ENCODE data around the gene TAAR2. TPM values are rescaled to one million over a fixed set of nuclear protein-coding genes. Genes with fewer than 3 reads are reported as not detected.

Gene TAAR2
- total RNA-seq, 2 donors from 2014 or later = not detected

GRCh38 chr6:132664309-132665034 is 40.4 kb upstream of the TAAR2 start:
- no peaks in the 10 kb centered on the region for H3K27me3 ChIP-seq
- H3K36me3 ChIP-seq = no peaks in the 10 kb centered on the region
- H3K4me1 ChIP-seq = no peaks in the 10 kb centered on the region
- no peak overlapping the region for H3K27ac ChIP-seq
- no peaks in the 10 kb centered on the region for H3K9me3 ChIP-seq
- DNase-seq (ENCODE audit: low spot score) = no peak
- H3K4me3 ChIP-seq = no peak overlapping the region
- no peak for TF ChIP-seq CTCF (IDR thresholded peaks at IDR 0.05)

GRCh38 chr6:132663661-132664060 is 39.6 kb upstream of the TAAR2 start:
- Histone ChIP-seq H3K4me3 (no peak overlapping the region), H3K27ac (no peak overlapping the region), H3K9me3 (no peaks in the 10 kb centered on the region), H3K4me1 (no peaks in the 10 kb centered on the region), H3K27me3 (no peaks in the 10 kb centered on the region), H3K36me3 (no peaks in the 10 kb centered on the region)
- no peak for DNase-seq (ENCODE audit: low spot score)
- no peak for TF ChIP-seq CTCF (IDR thresholded peaks at IDR 0.05)

- no peaks in the 10 kb centered on the region for H3K4me1 ChIP-seq
- H3K36me3 ChIP-seq = no peaks in the 10 kb centered on the region
- H3K27me3 ChIP-seq = no peaks in the 10 kb centered on the region
- H3K4me3 ChIP-seq = no peak overlapping the region
- H3K9me3 ChIP-seq = no peaks in the 10 kb centered on the region
- no peak overlapping the region for H3K27ac ChIP-seq
- no peak for TF ChIP-seq CTCF (IDR thresholded peaks at IDR 0.05)
- DNase-seq (ENCODE audit: low spot score) = no peak
These were observed 37.8 kb upstream of the TAAR2 start for GRCh38 chr6:132661906-132662305.

- Histone ChIP-seq H3K27ac (no peak within 1 kb of the TSS), H3K4me1 (no peaks in the 10 kb centered on the region), H3K27me3 (no peaks in the 10 kb centered on the region), H3K4me3 (no peak within 1 kb of the TSS), H3K9me3 (no peaks in the 10 kb centered on the region), H3K36me3 (no peaks in the 10 kb centered on the region)
- DNase-seq (ENCODE audit: low spot score) = no peak
- TF ChIP-seq CTCF (IDR thresholded peaks at IDR 0.05) = no peak
These were observed 35.0 kb upstream of the TAAR2 start, which contains the start of gene TAAR1 for GRCh38 chr6:132659082-132659481. TSS of gene TAAR1 (minus strand) at chr6:132659182. CDS start at chr6:132646003, 13,179 bp downstream.

- TF ChIP-seq CTCF (IDR thresholded peaks at IDR 0.05) = no peak
- H3K4me3 ChIP-seq = no peak overlapping the region
- no peaks in the 10 kb centered on the region for H3K4me1 ChIP-seq
- no peaks in the 10 kb centered on the region for H3K36me3 ChIP-seq
- no peak for DNase-seq (ENCODE audit: low spot score)
- no peak overlapping the region for H3K27ac ChIP-seq
- H3K27me3 ChIP-seq = no peaks in the 10 kb centered on the region
- H3K9me3 ChIP-seq = no peaks in the 10 kb centered on the region
These were observed 27.0 kb upstream of the TAAR2 start for GRCh38 chr6:132651062-132651461.

- TF ChIP-seq CTCF (IDR thresholded peaks at IDR 0.05) = no peak
- Histone ChIP-seq H3K27ac (no peak overlapping the region), H3K9me3 (no peaks in the 10 kb centered on the region), H3K4me1 (no peaks in the 10 kb centered on the region), H3K36me3 (no peaks in the 10 kb centered on the region), H3K4me3 (no peak overlapping the region), H3K27me3 (no peaks in the 10 kb centered on the region)
- no peak for DNase-seq (ENCODE audit: low spot score)
These were observed 26.4 kb upstream of the TAAR2 start for GRCh38 chr6:132650429-132650828.

Measured in right atrium auricular region (tissue), 2 donors.